Measurements from ENCODE around the gene UPK3A.

DNA sequence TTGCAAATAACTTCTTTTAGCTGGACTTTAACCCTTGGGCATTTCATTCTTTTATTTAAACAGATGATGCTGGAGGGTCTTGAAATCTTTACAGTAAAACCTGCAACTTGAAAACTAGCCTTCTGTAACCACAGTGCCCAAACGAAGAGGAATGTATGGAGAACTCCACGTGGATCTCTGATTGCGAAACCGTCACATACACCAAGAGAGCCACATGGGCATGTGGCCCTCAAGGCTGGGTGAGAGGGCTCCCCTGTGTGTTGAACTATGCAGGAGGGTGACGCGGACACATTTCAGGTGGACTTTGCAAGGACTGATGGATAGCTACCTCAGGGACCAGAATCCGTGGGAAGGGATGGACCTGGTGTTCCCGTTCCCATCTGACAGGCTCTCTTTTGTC, 55.6 kb downstream of the UPK3A start:
- TF ChIP-seq, protein P1, sequence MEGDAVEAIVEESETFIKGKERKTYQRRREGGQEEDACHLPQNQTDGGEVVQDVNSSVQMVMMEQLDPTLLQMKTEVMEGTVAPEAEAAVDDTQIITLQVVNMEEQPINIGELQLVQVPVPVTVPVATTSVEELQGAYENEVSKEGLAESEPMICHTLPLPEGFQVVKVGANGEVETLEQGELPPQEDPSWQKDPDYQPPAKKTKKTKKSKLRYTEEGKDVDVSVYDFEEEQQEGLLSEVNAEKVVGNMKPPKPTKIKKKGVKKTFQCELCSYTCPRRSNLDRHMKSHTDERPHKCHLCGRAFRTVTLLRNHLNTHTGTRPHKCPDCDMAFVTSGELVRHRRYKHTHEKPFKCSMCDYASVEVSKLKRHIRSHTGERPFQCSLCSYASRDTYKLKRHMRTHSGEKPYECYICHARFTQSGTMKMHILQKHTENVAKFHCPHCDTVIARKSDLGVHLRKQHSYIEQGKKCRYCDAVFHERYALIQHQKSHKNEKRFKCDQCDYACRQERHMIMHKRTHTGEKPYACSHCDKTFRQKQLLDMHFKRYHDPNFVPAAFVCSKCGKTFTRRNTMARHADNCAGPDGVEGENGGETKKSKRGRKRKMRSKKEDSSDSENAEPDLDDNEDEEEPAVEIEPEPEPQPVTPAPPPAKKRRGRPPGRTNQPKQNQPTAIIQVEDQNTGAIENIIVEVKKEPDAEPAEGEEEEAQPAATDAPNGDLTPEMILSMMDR (IDR thresholded peaks at IDR 0.05), result no peak
- TF ChIP-seq POLR2A (IDR thresholded peaks at IDR 0.05), result no peak
